AG10803 (cell line): ENCODE measurements around the gene CPNE6.

ENCODE experiments used
- DNase-seq: peaks from one replicate; pipeline ENCODE4 v3.0.0; 2010; ENCODE audit warnings: low read depth
- H3K4me3 ChIP-seq: 2 replicates; pipeline ENCODE4 v1.5.1; 2011; ENCODE audit warnings: mild to moderate bottlenecking, low read length, control low read depth
- CTCF ChIP-seq: conservative IDR thresholded peaks from 2 replicates; pipeline ENCODE4 v1.5.1; 2011; ENCODE audit warnings: mild to moderate bottlenecking, low read length, control low read depth, inconsistent platforms

CPNE6 gene

DNA sequence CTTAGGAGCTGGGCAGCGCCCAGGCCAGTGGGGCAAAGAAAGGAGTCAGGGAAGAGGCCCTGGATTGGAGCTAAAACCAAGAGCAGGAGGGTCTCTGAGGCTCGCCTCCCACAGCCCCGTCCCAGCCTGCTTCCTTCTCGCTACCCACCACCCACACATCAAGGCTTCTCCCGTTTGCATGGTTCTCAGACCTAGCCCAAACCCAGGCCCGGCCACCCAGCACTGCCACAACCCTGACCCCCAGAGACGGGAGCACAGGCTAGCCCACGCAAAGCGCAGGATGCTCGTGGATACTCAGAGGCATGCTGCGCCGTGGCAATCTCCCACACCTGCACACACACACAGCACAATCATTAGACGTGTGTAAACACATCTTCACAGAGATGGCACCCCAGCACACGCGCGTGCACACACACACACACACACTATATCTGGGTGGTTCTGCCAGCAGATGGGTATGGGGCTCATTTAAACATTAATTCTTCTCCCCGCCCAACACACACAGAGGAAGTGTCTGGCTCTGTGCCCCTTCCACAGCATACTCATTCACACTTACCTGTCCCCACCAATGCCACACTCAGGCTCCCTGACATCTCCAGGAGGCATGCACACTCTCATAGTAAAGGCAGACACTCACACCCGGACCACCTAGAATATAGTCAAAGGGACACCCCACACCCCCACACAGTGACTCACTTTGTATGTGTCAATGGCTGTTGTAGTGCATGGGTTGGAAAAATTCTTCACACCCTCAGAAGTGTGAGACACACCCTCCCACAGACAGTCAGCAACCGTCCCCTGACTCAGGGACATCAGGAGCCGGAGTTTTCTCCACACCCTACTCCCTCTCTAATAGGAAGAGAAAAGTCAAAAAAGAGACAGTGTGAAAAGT lies 18.5 kb upstream of the CPNE6 start:
- DNase-seq, result no peak
- no peak for TF ChIP-seq CTCF
- no peak overlapping the region; the same call in 1 of the 2 replicates for H3K4me3 ChIP-seq

DNA sequence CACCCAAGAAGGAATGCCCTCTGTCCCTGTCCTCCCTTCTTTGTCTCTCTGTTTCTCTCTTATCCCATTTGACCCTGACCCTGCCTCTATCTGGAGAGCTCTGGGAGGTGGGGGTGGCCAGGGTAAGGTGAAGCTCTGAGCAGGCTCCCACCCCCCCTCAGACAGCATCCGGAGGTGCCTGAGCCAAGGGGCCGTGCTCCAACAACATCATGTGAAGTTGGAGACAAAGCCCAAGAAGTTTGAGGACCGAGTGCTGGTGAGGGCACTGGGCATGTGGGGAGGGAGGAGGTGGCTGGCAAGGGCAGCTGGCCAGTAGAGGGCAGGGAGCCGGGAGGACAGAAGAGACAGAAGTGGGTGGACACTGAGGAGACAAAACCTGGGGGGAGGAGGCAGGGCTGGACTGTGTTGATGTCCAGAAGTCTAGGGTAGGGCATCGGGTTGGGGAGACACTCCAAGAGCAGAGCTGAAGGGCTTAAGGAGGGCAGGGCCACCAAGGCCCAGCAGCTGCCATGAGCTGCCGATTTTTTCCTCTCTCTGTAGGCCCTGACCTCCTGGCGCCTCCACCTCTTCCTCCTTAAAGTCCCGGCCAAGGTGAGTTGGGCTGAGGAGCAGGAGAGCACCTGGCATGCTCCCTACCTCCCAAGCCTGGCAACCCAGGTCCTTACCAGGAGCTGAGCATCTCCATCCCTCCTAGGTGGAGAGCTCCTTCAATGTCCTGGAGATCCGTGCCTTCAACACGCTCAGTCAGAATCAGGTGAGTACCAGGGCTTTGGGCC lies 17.6 kb upstream of the CPNE6 start:
- DNase-seq, result no peak
- TF ChIP-seq CTCF, result no peak
- H3K4me3 ChIP-seq, result no peak overlapping the region

- TF ChIP-seq CTCF, result no peak
- H3K4me3 ChIP-seq, result no peak overlapping the region
- DNase-seq, result no peak
Observed at GRCh38 chr14:24054324-24054641, 17.1 kb upstream of the CPNE6 start.

- no peak for TF ChIP-seq CTCF
- no peak for DNase-seq
- H3K4me3 ChIP-seq, result no peak overlapping the region
Observed at GRCh38 chr14:24054646-24055045, 16.7 kb upstream of the CPNE6 start.

- no peak overlapping the region for H3K4me3 ChIP-seq
- TF ChIP-seq CTCF, result no peak
- DNase-seq, result no peak
Observed at GRCh38 chr14:24055971-24056799, 15.2 kb upstream of the CPNE6 start.

DNA sequence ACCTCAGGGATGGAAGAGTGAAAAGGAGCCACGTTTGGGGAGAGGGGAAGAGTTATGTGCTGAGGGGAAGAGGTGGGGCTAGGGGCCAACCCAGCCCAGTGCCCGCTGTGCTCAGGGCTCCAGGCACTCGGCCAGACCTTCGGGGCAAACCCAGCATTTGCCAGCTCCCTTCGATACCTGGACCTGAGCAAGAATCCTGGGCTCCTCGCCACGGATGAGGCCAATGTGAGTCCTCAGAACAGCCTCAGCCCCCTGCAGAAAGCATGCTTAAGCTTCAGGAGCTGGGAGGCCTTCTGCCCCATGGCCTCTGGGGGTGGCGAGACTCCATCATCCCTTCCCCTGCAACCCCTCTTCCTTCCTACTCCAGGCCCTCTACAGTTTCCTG lies 14.6 kb upstream of the CPNE6 start:
- TF ChIP-seq CTCF, result no peak
- no peak overlapping the region for H3K4me3 ChIP-seq
- no peak for DNase-seq
